Measurements from ENCODE around the gene BORCS8.
"Not testable (repeated sequence)": the region's sequence is repeated elsewhere in the genome, so short reads cannot be mapped to it uniquely, and the experiment has no call there.

BORCS8 gene

GRCh38 chr19:19154768-19155494, 37.0 kb downstream of the BORCS8 start:
- no peak overlapping the region for H3K27ac Mint-ChIP-seq
- no peaks in the 10 kb centered on the region for H3K9me3 Mint-ChIP-seq
- peaks cover 12% of the 10 kb centered on the region for H3K36me3 Mint-ChIP-seq (ENCODE audit: low read depth)
- H3K4me3 Mint-ChIP-seq = no peak overlapping the region
- H3K27me3 Mint-ChIP-seq = no peaks in the 10 kb centered on the region
- peaks cover 4% of the 10 kb centered on the region for H3K4me1 Mint-ChIP-seq (ENCODE audit: low read depth)

GRCh38 chr19:19152668-19153384, 39.1 kb downstream of the BORCS8 start:
- H3K4me3 Mint-ChIP-seq = no peak overlapping the region
- H3K36me3 Mint-ChIP-seq (ENCODE audit: low read depth) = peaks cover 12% of the 10 kb centered on the region
- H3K27me3 Mint-ChIP-seq = no peaks in the 10 kb centered on the region
- H3K27ac Mint-ChIP-seq = no peak overlapping the region
- no peaks in the 10 kb centered on the region for H3K9me3 Mint-ChIP-seq
- no peaks in the 10 kb centered on the region for H3K4me1 Mint-ChIP-seq (ENCODE audit: low read depth)

- no peak overlapping the region for H3K27ac Mint-ChIP-seq
- no peaks in the 10 kb centered on the region for H3K9me3 Mint-ChIP-seq
Measured at GRCh38 chr19:19151418-19151817, 40.5 kb downstream of the BORCS8 start.

GRCh38 chr19:19149435-19149834, 42.5 kb downstream of the BORCS8 start:
- H3K4me1 Mint-ChIP-seq (ENCODE audit: low read depth) = no peaks in the 10 kb centered on the region
- H3K4me3 Mint-ChIP-seq = no peak overlapping the region
- no peaks in the 10 kb centered on the region for H3K9me3 Mint-ChIP-seq
- H3K36me3 Mint-ChIP-seq (ENCODE audit: low read depth) = no peaks in the 10 kb centered on the region
- H3K27ac Mint-ChIP-seq = peak overlapping the region; percentile 45
- no peaks in the 10 kb centered on the region for H3K27me3 Mint-ChIP-seq

More at GRCh38 chr19:19151418-19151817, 40.5 kb downstream of the BORCS8 start:
- Mint-ChIP-seq H3K36me3 (ENCODE audit: low read depth) (peaks cover 12% of the 10 kb centered on the region), H3K4me1 (ENCODE audit: low read depth) (no peaks in the 10 kb centered on the region), H3K27me3 (no peaks in the 10 kb centered on the region), H3K4me3 (no peak overlapping the region)

- H3K27me3 Mint-ChIP-seq; H3K4me3 Mint-ChIP-seq; H3K9me3 Mint-ChIP-seq; H3K27ac Mint-ChIP-seq; H3K4me1 Mint-ChIP-seq (ENCODE audit: low read depth); H3K36me3 Mint-ChIP-seq (ENCODE audit: low read depth): not testable (repeated sequence)
Measured at GRCh38 chr19:19148504-19148903, 43.4 kb downstream of the BORCS8 start.

GRCh38 chr19:19147344-19147743, 44.6 kb downstream of the BORCS8 start:
- Mint-ChIP-seq H3K4me3 (no peak overlapping the region), H3K27me3 (no peaks in the 10 kb centered on the region), H3K4me1 (ENCODE audit: low read depth) (no peaks in the 10 kb centered on the region), H3K27ac (no peak overlapping the region), H3K9me3 (no peaks in the 10 kb centered on the region), H3K36me3 (ENCODE audit: low read depth) (no peaks in the 10 kb centered on the region)

GRCh38 chr19:19146865-19147264, 45.1 kb downstream of the BORCS8 start:
- no peak overlapping the region for H3K4me3 Mint-ChIP-seq
- H3K9me3 Mint-ChIP-seq = no peaks in the 10 kb centered on the region
- no peaks in the 10 kb centered on the region for H3K36me3 Mint-ChIP-seq (ENCODE audit: low read depth)
- H3K4me1 Mint-ChIP-seq (ENCODE audit: low read depth) = no peaks in the 10 kb centered on the region
- no peak overlapping the region for H3K27ac Mint-ChIP-seq
- no peaks in the 10 kb centered on the region for H3K27me3 Mint-ChIP-seq

- Mint-ChIP-seq H3K27me3 (no peaks in the 10 kb centered on the region), H3K36me3 (ENCODE audit: low read depth) (no peaks in the 10 kb centered on the region), H3K4me1 (ENCODE audit: low read depth) (no peaks in the 10 kb centered on the region), H3K27ac (no peak overlapping the region), H3K4me3 (no peak overlapping the region), H3K9me3 (no peaks in the 10 kb centered on the region)
Measured at GRCh38 chr19:19145684-19146608, 46.0 kb downstream of the BORCS8 start.

GRCh38 chr19:19145281-19145680, 46.7 kb downstream of the BORCS8 start:
- H3K4me3 Mint-ChIP-seq = no peak overlapping the region
- H3K27ac Mint-ChIP-seq = no peak overlapping the region
- H3K9me3 Mint-ChIP-seq = no peaks in the 10 kb centered on the region
- H3K36me3 Mint-ChIP-seq (ENCODE audit: low read depth) = no peaks in the 10 kb centered on the region
- no peaks in the 10 kb centered on the region for H3K4me1 Mint-ChIP-seq (ENCODE audit: low read depth)
- no peaks in the 10 kb centered on the region for H3K27me3 Mint-ChIP-seq

GRCh38 chr19:19142347-19142746, 49.6 kb downstream of the BORCS8 start:
- no peaks in the 10 kb centered on the region for H3K36me3 Mint-ChIP-seq (ENCODE audit: low read depth)
- no peaks in the 10 kb centered on the region for H3K9me3 Mint-ChIP-seq
- no peaks in the 10 kb centered on the region for H3K27me3 Mint-ChIP-seq
- H3K4me3 Mint-ChIP-seq = no peak overlapping the region
- peaks cover 17% of the 10 kb centered on the region for H3K4me1 Mint-ChIP-seq (ENCODE audit: low read depth)
- no peak overlapping the region for H3K27ac Mint-ChIP-seq

GRCh38 chr19:19140476-19140875, 51.5 kb downstream of the BORCS8 start:
- Mint-ChIP-seq H3K4me1 (ENCODE audit: low read depth) (peaks cover 19% of the 10 kb centered on the region), H3K27me3 (no peaks in the 10 kb centered on the region), H3K36me3 (ENCODE audit: low read depth) (no peaks in the 10 kb centered on the region), H3K4me3 (no peak overlapping the region), H3K27ac (no peak overlapping the region), H3K9me3 (no peaks in the 10 kb centered on the region)

- H3K27ac Mint-ChIP-seq = no peak overlapping the region
Measured at GRCh38 chr19:19139876-19140229, 52.1 kb downstream of the BORCS8 start.

GRCh38 chr19:19138109-19138981, 53.6 kb downstream of the BORCS8 start, which contains the start of gene TMEM161A:
Gene TMEM161A, minus strand, starts transcription at chr19:19138478. Its CDS starts 50 bp downstream, at chr19:19138428.
- Mint-ChIP-seq H3K36me3 (ENCODE audit: low read depth) (peaks cover 5% of the 10 kb centered on the region), H3K9me3 (no peaks in the 10 kb centered on the region), H3K27ac (peak within 1 kb of the TSS; percentile 96), H3K4me1 (ENCODE audit: low read depth) (peaks cover 23% of the 10 kb centered on the region), H3K4me3 (peak within 1 kb of the TSS; percentile 94), H3K27me3 (no peaks in the 10 kb centered on the region)

More at GRCh38 chr19:19139876-19140229, 52.1 kb downstream of the BORCS8 start:
- H3K36me3 Mint-ChIP-seq (ENCODE audit: low read depth) = no peaks in the 10 kb centered on the region
- H3K9me3 Mint-ChIP-seq = no peaks in the 10 kb centered on the region
- no peaks in the 10 kb centered on the region for H3K27me3 Mint-ChIP-seq
- no peak overlapping the region for H3K4me3 Mint-ChIP-seq
- H3K4me1 Mint-ChIP-seq (ENCODE audit: low read depth) = peaks cover 23% of the 10 kb centered on the region

GRCh38 chr19:19137556-19138108, 54.3 kb downstream of the BORCS8 start:
- Mint-ChIP-seq H3K9me3 (no peaks in the 10 kb centered on the region), H3K27ac (peak overlapping the region; percentile 96), H3K27me3 (no peaks in the 10 kb centered on the region), H3K4me1 (ENCODE audit: low read depth) (peaks cover 23% of the 10 kb centered on the region), H3K36me3 (ENCODE audit: low read depth) (peaks cover 11% of the 10 kb centered on the region), H3K4me3 (peak overlapping the region; percentile 94)

All from stimulated activated naive CD8-positive, alpha-beta T cell treated with anti-CD3 and anti-CD28 coated beads, Interleukin-15, Interleukin-2, amounts not matched to agents 100 ng/mL and 50 ng/mL, for 24 hours (primary cell).